GM23338 (cell line): Measurements from ENCODE around the gene RPS19BP1. TPM values are rescaled to one million over a fixed set of nuclear protein-coding genes. Genes with fewer than 3 reads are reported as not detected.
A peak's percentile ranks its signal among the peaks of the same experiment; 100 is the strongest.
"Not testable (repeated sequence)": the region's sequence is repeated elsewhere in the genome, so short reads cannot be mapped to it uniquely, and the experiment has no call there.

Source experiments
- ATAC-seq: fragments of 200-7000 bp; cut with Tn5 transposase; 3 replicates; pipeline ENCODE4 v1.9.1; 2020
- DNase-seq: peaks from one replicate; pipeline ENCODE4 v3.0.0-alpha.2; 2015; ENCODE audit warnings: low spot score
- H2AFZ ChIP-seq: fragments of 200-600 bp; sonication (generic); 2 replicates; pipeline ENCODE4 v1.8.0; 2016; ENCODE audit warnings: antibody characterized with exemption, mild to moderate bottlenecking, moderate library complexity
- H3F3A ChIP-seq: fragments of 200-600 bp; sonication (generic); replicated peaks from 2 replicates; pipeline ENCODE4 v1.8.0; 2017; ENCODE audit warnings: antibody characterized with exemption, mixed run types, low read depth
- H3K27ac ChIP-seq: fragments of 200-600 bp; sonication (generic); 2 replicates; pipeline ENCODE4 v1.6.1; 2016; ENCODE audit warnings: low read depth
- H3K27me3 ChIP-seq: fragments of 200-600 bp; sonication (generic); 2 replicates; pipeline ENCODE4 v1.8.0; 2016; ENCODE audit warnings: mild to moderate bottlenecking, mixed run types, moderate library complexity; ENCODE audit not compliant: insufficient read depth
- H3K36me3 ChIP-seq: fragments of 200-600 bp; sonication (generic); 2 replicates; pipeline ENCODE4 v1.8.0; 2016; ENCODE audit warnings: mild to moderate bottlenecking; ENCODE audit not compliant: insufficient read depth
- H3K4me1 ChIP-seq: fragments of 200-600 bp; sonication (generic); 2 replicates; pipeline ENCODE4 v1.8.0; 2016; ENCODE audit warnings: mild to moderate bottlenecking, moderate library complexity; ENCODE audit not compliant: insufficient read depth
- H3K4me2 ChIP-seq: fragments of 200-600 bp; sonication (generic); 2 replicates; pipeline ENCODE4 v1.7.1; 2017; ENCODE audit warnings: mixed run types
- H3K4me3 ChIP-seq: fragments of 200-600 bp; sonication (generic); 2 replicates; pipeline ENCODE4 v1.6.1; 2016; ENCODE audit warnings: mixed run types
- H3K79me2 ChIP-seq: fragments of 200-600 bp; sonication (generic); replicated peaks from 2 replicates; pipeline ENCODE4 v1.8.0; 2017; ENCODE audit warnings: mild to moderate bottlenecking; ENCODE audit not compliant: insufficient read depth
- H3K9me2 ChIP-seq: fragments of 200-600 bp; sonication (generic); 2 replicates; pipeline ENCODE4 v1.8.0; 2017; ENCODE audit not compliant: insufficient read depth
- H4K20me1 ChIP-seq: fragments of 200-600 bp; sonication (generic); replicated peaks from 2 replicates; pipeline ENCODE4 v1.8.0; 2017; ENCODE audit warnings: mild to moderate bottlenecking; ENCODE audit not compliant: insufficient read depth
- H3K27ac Mint-ChIP-seq: 2 replicates; pipeline ENCODE4 v1.8.0; 2020; ENCODE audit warnings: inconsistent platforms, mild to moderate bottlenecking, moderate library complexity, mixed read lengths
- H3K27me3 Mint-ChIP-seq: 3 replicates; pipeline ENCODE4 v1.8.0; 2022; ENCODE audit warnings: low read depth, mild to moderate bottlenecking, moderate library complexity, mixed read lengths, inconsistent platforms; ENCODE audit not compliant: insufficient read depth, poor library complexity
- H3K36me3 Mint-ChIP-seq: 3 replicates; pipeline ENCODE4 v1.8.0; 2021; ENCODE audit warnings: low read depth, mild to moderate bottlenecking, inconsistent platforms, moderate library complexity, mixed read lengths
- H3K4me1 Mint-ChIP-seq: 3 replicates; pipeline ENCODE4 v1.8.0; 2020; ENCODE audit warnings: mild to moderate bottlenecking, inconsistent platforms, mixed read lengths
- H3K4me3 Mint-ChIP-seq: 3 replicates; pipeline ENCODE4 v1.8.0; 2021; ENCODE audit warnings: moderate library complexity, mild to moderate bottlenecking, inconsistent platforms, mixed read lengths
- H3K9me3 Mint-ChIP-seq: 3 replicates; pipeline ENCODE4 v1.8.0; 2020; ENCODE audit warnings: moderate library complexity, mild to moderate bottlenecking, inconsistent platforms, mixed read lengths
- CREB1 ChIP-seq: fragments of 250-450 bp; sonication (Bioruptor Pico); IDR thresholded peaks from 2 replicates; pipeline ENCODE4 v1.5.0; 2020; ENCODE audit warnings: low read depth, mild to moderate bottlenecking, moderate library complexity
- ETS1 ChIP-seq: IDR thresholded peaks from 2 replicates; pipeline ENCODE4 v1.6.1; 2016; ENCODE audit warnings: antibody characterized with exemption
- EZH2 ChIP-seq: fragments of 200-600 bp; sonication (generic); IDR thresholded peaks from one replicate; pipeline ENCODE4 v1.8.0; 2017; ENCODE audit warnings: antibody characterized with exemption, mild to moderate bottlenecking, low read depth; ENCODE audit not compliant: unreplicated experiment
- EZH2phosphoT487 ChIP-seq: fragments of 200-600 bp; sonication (generic); IDR thresholded peaks from one replicate; pipeline ENCODE4 v1.8.1; 2018; ENCODE audit warnings: antibody characterized with exemption; ENCODE audit not compliant: unreplicated experiment
- JUNB ChIP-seq: IDR thresholded peaks from one replicate; pipeline ENCODE4 v1.6.1; 2016; ENCODE audit warnings: antibody characterized with exemption; ENCODE audit not compliant: unreplicated experiment
- POLR2AphosphoS5 ChIP-seq: IDR thresholded peaks from 2 replicates; pipeline ENCODE4 v1.6.1; 2016; ENCODE audit warnings: antibody characterized with exemption, low read depth
- STAT1 ChIP-seq: IDR thresholded peaks from one replicate; pipeline ENCODE4 v1.6.1; 2016; ENCODE audit warnings: antibody characterized with exemption; ENCODE audit not compliant: unreplicated experiment
- polyA plus RNA-seq: library from polyadenylated mRNA; unstranded; fragments of >200 nt; fragmentation: Nextera tagmentation; extraction: Ambion mirVana; gene quantifications from 2 replicates; pipeline ENCODE4 v1.2.1, GENCODE V29; 2016
- total RNA-seq: library from RNA; depleted of rRNA; stranded (reverse); fragments of >200 nt; shearing (Covaris generic); gene quantifications from 2 replicates; pipeline ENCODE4 v1.2.3, GENCODE V29; 2014
- TF ChIP-seq, protein P1 (sequence below): IDR thresholded peaks from one replicate; pipeline ENCODE4 v1.6.1; 2018; ENCODE audit warnings: antibody characterized with exemption; ENCODE audit not compliant: unreplicated experiment
- TF ChIP-seq, protein P2 (sequence below), 2 experiments: fragments of 200-600 bp in 1 of 2; sonication (generic) in 1 of 2; conservative IDR thresholded peaks; 2 replicates each; pipeline versions ENCODE4 v1.5.1 to v1.6.1; 2016 to 2017; ENCODE audit warnings: antibody characterized with exemption in 2 of 2, low read depth in 2 of 2, mild to moderate bottlenecking in 2 of 2, moderate library complexity in 1 of 2

The RPS19BP1 gene
- total and polyA plus RNA-seq, 2 experiments from 2014 or later = 153 to 215 TPM

DNA sequence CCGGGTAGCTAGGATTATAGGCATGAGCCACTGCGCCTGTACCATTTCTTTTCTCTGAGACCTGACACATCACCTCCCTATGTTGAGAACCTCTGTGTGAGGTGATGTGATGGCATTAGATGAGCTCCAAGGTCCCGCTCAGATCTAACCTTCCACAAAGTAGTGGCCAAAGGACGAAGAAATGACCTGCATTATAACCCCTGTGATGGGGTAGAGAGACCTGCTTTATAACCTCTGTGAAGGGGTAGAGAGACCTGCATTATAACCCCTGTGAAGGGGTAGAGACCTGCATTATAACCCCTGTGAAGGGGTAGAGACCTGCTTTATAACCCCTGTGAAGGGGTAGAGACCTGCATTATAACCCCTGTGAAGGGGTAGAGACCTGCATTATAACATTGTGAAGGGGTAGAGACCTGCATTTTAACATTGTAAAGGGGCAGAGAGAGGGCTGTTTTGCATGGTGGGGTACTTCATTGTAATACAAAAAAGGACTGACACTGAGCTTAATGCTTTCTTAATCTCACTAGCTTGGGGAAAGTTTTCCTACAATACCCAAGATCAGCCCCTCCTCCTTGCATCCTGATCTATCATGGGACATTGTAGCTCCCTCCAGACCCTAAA is 21.9 kb downstream of the RPS19BP1 start:
- H3K36me3 ChIP-seq = peaks cover 55% of the 10 kb centered on the region
- H3K4me3 ChIP-seq = no peak overlapping the region
- Mint-ChIP-seq H3K4me1 (no peaks in the 10 kb centered on the region), H3K9me3 (no peaks in the 10 kb centered on the region; the same call in 2 of the 3 replicates), H3K36me3 (peaks cover 97% of the 10 kb centered on the region), H3K27ac (no peak overlapping the region), H3K27me3 (peaks cover 88% of the 10 kb centered on the region), H3K4me3 (no peak overlapping the region)
- H4K20me1 ChIP-seq = peaks cover 81% of the 10 kb centered on the region
- TF ChIP-seq ETS1 (peak; percentile 37; the same call in 1 of the 2 replicates), POLR2AphosphoS5 (peak; percentile 89), CREB1 (CRISPR knock-in tag) (peak; percentile 48; the same call in 1 of the 2 replicates), JUNB (no peak)
- peaks cover 27% of the 10 kb centered on the region for H3F3A ChIP-seq
- H3K4me1 ChIP-seq = no peaks in the 10 kb centered on the region; the same call in 1 of the 2 replicates
- H3K27me3 ChIP-seq = peaks cover 78% of the 10 kb centered on the region
- peaks cover 17% of the 10 kb centered on the region for H3K79me2 ChIP-seq
- ATAC-seq (peak; percentile 88), DNase-seq (peak; percentile 77)
- no peak overlapping the region for H3K27ac ChIP-seq
- H3K4me2 ChIP-seq = no peak overlapping the region
- H3K9me2 ChIP-seq = no peaks in the 10 kb centered on the region
- H2AFZ ChIP-seq = no peak overlapping the region

- Histone ChIP-seq H3K9me2 (no peaks in the 10 kb centered on the region), H3F3A (peaks cover 23% of the 10 kb centered on the region), H3K27ac (no peak overlapping the region), H2AFZ (no peak overlapping the region), H3K36me3 (peaks cover 45% of the 10 kb centered on the region), H3K79me2 (peaks cover 26% of the 10 kb centered on the region), H3K4me3 (no peak overlapping the region), H4K20me1 (peaks cover 86% of the 10 kb centered on the region), H3K4me2 (no peak overlapping the region), H3K27me3 (peaks cover 85% of the 10 kb centered on the region), H3K4me1 (peaks cover under 1% of the 10 kb centered on the region)
- DNase-seq (no peak), ATAC-seq (no peak)
- H3K27ac Mint-ChIP-seq = no peak overlapping the region
- peaks cover 82% of the 10 kb centered on the region for H3K27me3 Mint-ChIP-seq
- H3K4me1 Mint-ChIP-seq = peaks cover 3% of the 10 kb centered on the region; the same call in 2 of the 3 replicates
- H3K9me3 Mint-ChIP-seq = no peaks in the 10 kb centered on the region; the same call in 2 of the 3 replicates
- no peak for TF ChIP-seq JUNB
- no peak for TF ChIP-seq EZH2phosphoT487
- TF ChIP-seq, protein P1, sequence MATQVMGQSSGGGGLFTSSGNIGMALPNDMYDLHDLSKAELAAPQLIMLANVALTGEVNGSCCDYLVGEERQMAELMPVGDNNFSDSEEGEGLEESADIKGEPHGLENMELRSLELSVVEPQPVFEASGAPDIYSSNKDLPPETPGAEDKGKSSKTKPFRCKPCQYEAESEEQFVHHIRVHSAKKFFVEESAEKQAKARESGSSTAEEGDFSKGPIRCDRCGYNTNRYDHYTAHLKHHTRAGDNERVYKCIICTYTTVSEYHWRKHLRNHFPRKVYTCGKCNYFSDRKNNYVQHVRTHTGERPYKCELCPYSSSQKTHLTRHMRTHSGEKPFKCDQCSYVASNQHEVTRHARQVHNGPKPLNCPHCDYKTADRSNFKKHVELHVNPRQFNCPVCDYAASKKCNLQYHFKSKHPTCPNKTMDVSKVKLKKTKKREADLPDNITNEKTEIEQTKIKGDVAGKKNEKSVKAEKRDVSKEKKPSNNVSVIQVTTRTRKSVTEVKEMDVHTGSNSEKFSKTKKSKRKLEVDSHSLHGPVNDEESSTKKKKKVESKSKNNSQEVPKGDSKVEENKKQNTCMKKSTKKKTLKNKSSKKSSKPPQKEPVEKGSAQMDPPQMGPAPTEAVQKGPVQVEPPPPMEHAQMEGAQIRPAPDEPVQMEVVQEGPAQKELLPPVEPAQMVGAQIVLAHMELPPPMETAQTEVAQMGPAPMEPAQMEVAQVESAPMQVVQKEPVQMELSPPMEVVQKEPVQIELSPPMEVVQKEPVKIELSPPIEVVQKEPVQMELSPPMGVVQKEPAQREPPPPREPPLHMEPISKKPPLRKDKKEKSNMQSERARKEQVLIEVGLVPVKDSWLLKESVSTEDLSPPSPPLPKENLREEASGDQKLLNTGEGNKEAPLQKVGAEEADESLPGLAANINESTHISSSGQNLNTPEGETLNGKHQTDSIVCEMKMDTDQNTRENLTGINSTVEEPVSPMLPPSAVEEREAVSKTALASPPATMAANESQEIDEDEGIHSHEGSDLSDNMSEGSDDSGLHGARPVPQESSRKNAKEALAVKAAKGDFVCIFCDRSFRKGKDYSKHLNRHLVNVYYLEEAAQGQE = no peak
- no peak for TF ChIP-seq POLR2AphosphoS5
- TF ChIP-seq EZH2 = no peak
- TF ChIP-seq ETS1 = no peak
- no peak for TF ChIP-seq CREB1 (CRISPR knock-in tag)
- TF ChIP-seq, protein P2, sequence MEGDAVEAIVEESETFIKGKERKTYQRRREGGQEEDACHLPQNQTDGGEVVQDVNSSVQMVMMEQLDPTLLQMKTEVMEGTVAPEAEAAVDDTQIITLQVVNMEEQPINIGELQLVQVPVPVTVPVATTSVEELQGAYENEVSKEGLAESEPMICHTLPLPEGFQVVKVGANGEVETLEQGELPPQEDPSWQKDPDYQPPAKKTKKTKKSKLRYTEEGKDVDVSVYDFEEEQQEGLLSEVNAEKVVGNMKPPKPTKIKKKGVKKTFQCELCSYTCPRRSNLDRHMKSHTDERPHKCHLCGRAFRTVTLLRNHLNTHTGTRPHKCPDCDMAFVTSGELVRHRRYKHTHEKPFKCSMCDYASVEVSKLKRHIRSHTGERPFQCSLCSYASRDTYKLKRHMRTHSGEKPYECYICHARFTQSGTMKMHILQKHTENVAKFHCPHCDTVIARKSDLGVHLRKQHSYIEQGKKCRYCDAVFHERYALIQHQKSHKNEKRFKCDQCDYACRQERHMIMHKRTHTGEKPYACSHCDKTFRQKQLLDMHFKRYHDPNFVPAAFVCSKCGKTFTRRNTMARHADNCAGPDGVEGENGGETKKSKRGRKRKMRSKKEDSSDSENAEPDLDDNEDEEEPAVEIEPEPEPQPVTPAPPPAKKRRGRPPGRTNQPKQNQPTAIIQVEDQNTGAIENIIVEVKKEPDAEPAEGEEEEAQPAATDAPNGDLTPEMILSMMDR (conservative IDR thresholded peaks at IDR 0.05; ENCODE audit: low read depth in 2 of 2) = no peak
- no peak for TF ChIP-seq STAT1
- H3K36me3 Mint-ChIP-seq = peaks cover 91% of the 10 kb centered on the region
- no peak overlapping the region for H3K4me3 Mint-ChIP-seq
These were observed 24.2 kb downstream of the RPS19BP1 start for GRCh38 chr22:39508393-39508792.

GRCh38 chr22:39507021-39507420 is 25.5 kb downstream of the RPS19BP1 start:
- H3K27ac Mint-ChIP-seq, ATAC-seq, H3K4me3 Mint-ChIP-seq, H2AFZ ChIP-seq, H3K4me3 ChIP-seq, DNase-seq, H3K4me1 Mint-ChIP-seq, H3K9me3 Mint-ChIP-seq, H3K27ac ChIP-seq, H3K9me2 ChIP-seq, H3K4me2 ChIP-seq, H3K4me1 ChIP-seq: not testable (repeated sequence)
- H3F3A ChIP-seq = peaks cover 23% of the 10 kb centered on the region
- peaks cover 77% of the 10 kb centered on the region for H3K27me3 ChIP-seq
- H3K36me3 ChIP-seq = peaks cover 34% of the 10 kb centered on the region
- Mint-ChIP-seq H3K36me3 (peaks cover 79% of the 10 kb centered on the region), H3K27me3 (peaks cover 73% of the 10 kb centered on the region)
- H4K20me1 ChIP-seq = peaks cover 79% of the 10 kb centered on the region
- H3K79me2 ChIP-seq = peaks cover 35% of the 10 kb centered on the region
